Measurements from ENCODE around the gene IL1RAPL1.

The IL1RAPL1 gene

DNA sequence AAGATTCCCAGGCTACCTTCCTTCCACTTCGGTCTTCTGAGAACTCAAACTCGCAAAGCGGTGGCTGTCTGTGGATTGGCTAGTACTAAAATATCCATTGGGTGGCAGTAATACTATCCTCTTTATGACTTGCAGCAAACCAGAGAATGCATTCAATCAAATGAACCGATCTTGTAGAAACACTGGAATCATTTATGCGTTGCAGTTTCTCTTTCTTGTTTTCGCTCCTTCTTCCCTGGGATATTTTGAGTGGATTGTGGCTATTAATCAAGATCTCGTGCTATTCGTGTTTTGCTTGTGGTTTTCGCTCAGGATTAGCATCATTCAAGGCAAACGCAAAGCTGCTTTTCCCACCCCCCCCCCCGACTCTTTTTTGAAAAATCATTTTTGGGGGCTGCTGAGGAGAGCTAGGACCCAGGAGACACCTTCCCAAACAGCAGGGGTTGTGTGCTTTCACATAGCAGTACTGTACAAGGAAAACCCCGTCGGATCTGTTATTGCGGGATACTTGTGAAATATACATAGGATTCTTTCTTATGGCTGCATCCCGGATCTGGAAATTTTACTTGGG is at the start of gene IL1RAPL1:
TSS of gene IL1RAPL1 (plus strand) at position 466 of the 571 bp plus-strand sequence.
- peak; percentile 54 for DNase-seq

DNA sequence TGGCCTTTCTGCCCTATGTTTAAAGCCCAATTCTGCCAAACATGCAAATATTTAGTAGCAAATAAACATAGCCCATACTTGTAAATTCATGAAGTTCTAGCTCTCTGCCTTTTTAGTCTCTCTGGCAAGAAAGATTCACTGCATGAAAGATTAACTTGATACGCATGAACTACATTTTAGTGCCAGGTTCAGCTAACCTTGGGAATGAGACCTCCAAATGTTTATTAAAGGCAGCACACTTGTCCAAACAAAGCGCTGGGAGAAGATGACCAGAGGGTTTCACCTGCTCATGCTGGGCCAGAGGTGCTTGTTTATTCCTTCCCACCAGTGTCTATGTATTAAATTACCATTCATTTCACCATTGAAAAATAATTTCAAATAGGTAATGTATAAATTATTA is 44.5 kb upstream of the IL1RAPL1 start:
- DNase-seq, result no peak

DNA sequence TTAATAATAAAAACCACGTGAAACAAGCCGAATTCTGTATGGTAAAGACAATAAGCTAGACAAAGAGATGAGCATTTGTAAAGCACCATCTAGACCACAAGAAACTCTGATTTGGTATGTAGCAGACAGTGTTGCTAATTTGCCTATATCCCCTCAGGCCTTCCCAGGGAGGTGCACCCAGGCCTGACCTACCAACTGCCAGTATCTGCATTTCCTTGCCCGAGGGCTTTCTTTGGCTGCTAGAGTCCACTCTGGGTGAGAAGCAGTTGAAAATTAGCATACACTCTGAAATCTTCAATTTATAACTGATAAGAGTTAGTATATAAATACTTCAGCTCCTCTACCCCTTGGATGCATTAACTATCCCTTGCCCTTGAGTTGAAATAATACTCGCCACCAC is 37.4 kb upstream of the IL1RAPL1 start:
- DNase-seq, result no peak

DNA sequence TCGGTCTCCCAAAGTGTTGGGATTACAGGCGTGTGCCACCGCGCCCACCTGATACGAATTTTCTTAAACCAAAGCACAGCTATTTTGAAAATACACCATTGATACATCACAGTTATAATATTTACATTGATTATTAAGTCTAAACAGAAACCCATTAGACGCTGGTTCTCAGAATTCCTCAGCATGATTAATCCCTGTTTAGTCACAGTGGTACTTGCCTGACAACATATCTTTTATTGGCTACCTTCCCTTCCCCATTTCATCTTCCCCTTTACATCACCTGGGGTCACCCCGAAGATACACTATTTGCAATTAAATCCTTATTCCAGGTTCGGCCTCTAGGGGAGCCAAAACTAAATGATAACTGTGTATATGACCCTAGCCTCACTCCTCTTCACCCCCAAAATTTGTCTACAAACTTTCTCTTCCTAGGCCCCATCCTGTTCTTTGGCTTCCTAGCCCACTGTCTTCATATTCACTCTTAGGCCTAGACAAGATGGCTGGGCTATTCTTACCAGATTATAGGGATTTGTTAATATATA is 36.8 kb upstream of the IL1RAPL1 start:
- no peak for DNase-seq

DNA sequence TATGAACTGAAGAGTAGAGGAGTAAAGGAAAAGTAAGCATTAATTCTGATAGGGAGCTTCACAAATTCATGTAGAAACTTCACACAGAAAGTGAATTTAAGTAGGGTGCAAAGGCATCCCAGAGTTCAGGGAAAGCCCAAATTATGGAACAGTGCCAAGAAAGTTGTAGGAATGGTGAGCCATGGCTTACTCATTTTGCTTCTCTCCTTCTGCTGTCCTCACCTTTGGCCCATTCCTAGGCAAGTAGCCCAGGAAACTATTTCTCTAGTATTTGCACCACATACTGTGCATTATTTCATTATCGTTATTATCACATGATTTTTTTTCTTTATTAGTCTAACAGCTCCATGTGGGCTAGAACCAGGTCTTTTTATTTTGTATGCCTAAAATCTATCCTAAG is 34.9 kb upstream of the IL1RAPL1 start:
- no peak for DNase-seq

DNA sequence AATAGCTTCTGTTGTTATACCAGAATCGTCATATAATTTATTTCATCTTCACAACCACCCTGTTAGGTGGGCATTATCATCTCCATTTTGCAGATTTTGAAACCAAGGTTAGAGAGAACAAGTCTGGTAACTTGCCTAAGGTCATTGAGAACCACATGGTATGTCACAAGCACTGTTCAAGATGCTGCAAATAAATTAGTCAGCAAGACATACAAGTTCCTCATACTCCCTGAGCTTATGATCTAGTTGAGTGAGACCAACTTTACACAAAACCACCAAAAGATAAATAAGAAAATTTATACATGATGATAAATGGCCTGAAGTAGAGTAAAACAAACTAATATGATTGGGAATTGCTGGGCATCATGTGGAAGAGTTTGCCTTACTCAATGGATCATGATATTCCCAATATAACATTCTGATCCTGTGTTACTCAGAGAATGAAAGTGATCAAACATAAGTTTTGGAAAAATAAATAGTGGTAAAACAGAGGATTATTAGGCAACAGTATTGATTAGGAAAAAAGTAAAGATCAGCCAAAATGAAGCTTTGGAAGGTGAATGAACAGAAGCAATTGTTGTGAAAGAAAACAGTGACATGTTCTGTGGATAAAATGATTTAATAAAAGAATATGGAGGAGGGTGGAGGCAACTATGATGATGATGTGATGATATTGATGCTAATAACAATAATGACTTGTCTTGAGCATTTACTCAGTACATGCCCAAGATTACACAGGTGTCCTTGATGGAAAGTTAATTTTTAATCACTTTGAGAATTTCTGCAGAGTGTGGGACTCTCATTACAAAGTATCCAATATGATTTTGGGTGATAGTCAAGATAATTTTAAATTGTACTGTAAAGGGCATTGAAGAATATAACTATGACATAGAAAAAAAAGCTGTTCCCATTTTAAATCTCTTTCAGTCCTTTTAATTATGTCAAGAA is 34.1 kb upstream of the IL1RAPL1 start:
- DNase-seq, result no peak

DNA sequence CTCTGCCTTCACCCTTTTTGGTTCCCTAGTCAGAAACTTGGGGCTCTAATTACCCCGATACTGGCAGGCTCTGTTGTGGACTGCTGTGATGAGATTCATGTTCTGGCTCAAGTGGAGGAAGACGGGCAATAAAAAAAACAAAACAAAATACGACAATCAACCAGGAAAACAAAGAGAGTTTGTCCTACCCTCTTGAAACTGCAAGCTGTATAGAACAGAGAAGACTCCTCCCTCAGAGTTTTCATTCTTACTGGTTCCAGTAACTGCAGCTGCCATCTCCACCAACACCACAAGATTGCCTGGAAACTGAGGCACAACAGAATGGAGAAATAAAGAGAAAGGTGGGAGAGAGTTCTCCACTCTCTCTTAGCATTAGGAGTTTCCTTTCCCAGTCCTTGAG is 11.1 kb upstream of the IL1RAPL1 start:
- DNase-seq, result no peak

DNA sequence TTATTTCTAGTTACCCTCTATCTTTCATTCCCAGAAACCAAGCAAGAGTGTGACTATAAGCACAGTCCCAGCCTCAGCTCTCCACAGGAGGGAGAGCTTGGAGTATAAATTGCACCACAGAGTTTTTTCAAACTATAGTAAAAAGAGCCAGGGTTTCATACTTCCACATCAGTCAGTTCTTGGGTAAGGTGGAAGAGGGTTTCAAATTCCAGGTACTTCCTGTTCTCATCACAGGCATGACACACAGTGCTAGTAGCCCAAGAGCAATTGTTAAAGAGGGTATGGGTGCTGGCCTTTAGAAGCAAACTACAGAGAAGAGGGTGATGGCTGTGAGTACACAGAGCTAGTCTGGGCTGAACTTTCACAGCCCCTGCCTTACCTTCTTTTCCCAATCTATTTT is 5.7 kb upstream of the IL1RAPL1 start:
- DNase-seq, result no peak

DNA sequence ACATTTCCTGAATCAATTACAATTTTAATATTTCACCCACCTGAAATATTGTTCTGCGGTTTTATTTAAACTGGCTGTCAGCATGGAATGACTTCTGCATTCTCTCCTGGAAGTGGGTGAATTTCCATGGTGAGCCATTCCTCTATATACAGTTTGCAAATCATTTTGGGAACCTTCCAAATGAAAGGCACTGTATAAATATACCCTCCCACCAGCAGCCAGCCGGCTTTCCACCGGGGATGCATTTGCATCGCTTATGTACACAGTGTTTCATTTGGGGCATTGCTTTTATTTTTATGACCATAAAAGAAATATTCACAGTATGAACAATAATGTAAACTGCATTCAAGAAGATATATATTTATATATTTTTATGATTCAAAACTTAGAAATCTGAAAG is 4.7 kb upstream of the IL1RAPL1 start:
- DNase-seq, result no peak

DNA sequence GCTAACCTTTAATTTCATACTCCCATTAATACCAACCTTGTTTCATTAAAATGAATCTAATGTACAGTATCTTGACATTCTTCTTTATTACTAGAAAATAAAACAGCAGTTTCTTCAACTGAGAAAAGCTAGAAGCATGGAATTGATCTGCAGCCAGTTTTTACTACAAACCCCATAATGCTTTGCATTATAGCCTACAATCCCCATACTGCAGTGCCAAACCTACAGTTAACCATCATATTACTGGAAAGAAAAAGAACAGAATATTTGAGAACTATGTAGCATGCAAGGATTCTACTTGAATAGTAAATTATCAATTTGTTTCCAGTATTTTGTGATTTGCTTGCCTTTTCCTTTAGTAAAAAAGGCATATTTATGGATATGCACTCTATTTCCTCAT is 3.2 kb upstream of the IL1RAPL1 start:
- DNase-seq, result no peak

DNA sequence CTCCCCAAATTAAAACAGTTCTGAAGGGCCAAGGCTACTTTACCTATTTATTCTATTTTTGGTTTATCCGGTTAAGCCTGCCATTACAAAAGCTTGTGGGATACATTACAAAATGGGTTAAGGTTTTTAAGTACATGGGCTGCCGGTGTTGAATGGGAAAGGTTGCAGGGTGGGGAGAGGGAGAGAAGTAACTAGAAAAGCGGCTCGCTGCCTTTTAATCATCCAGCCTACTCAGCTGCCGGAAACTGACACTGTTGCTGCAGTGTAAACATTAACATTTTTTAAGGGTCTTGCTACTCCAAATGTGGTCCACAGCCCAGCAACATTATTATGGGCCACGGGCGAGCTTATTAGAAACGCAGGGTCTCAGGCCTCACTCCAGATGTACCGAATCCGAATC is 1.5 kb upstream of the IL1RAPL1 start:
- DNase-seq, result no peak

DNA sequence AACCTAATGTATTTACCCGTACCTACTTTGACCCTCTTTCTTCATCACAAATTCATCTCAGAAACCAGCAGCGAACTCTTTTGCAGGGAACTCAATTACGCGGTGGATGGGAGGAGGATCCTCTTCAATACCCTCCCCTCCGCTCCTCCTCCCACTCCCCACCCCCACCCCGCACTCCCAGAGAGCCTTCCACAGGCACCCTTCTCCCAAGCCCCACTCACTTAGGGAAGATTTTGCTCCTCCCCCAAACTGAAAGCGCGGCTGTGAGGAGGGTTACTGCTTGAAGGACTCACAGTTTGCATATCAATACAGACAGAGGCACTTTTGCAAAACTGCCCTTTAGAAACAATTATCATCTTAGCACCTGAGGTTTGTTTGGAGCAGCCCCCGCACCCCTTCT is 960 bp upstream of the IL1RAPL1 start:
- peak; percentile 43 for DNase-seq

DNA sequence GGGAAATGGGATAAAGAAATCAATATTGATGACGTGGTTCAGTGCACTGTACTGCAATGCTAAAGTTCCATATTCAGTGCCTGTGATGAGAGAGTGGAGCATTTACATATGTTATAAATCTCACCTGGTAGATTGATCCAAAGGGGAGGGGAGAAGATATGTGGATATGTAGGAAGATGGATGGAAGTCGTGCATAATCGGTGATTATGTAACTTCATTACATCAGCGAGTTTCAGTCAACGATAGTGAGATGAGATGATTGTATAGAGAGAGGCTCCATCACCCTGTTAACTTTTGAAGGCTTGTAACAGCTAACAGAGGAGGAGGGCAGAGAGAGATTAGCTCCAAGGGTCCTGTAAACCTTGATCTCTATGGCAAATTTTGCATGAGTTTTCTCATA is 1.8 kb downstream of the IL1RAPL1 start:
- no peak for DNase-seq

DNA sequence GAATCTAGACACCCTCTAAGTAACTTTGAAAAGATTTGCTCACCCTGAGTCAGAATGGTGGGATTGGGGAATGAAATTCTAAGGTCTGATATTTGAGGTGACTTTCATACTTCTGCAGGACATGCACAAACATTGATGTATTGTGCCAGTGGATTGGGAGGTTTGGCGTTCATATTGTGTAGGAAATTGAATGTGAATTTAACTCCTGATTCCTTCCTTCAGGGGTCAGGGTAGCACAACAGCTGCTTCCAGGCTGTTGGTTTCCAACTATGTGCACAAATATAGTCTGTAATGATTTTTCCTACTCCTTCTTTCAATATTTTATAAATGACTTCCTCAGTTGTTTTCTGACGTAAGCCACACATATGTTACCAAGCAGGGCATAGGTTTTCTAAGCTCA is 3.1 kb downstream of the IL1RAPL1 start:
- DNase-seq, result no peak

DNA sequence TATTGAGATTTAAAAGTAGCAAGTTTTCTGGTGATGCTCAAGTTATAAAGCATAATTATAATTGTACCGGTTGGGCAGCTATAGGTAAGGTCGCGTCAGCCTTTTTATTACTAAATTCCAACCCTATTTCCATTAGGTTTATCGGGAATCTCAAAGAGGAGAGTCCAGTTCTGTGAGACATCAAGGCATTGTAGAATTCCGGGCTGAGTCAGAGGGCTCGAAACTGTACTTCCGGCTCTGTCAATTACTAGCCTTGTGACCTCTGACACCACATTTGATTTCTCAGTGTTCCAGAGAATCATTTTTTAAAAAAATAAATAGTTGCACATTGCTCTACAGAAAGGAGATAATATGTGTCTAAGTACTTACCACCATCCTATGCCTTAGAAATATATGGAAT is 4.3 kb downstream of the IL1RAPL1 start:
- DNase-seq, result no peak

DNA sequence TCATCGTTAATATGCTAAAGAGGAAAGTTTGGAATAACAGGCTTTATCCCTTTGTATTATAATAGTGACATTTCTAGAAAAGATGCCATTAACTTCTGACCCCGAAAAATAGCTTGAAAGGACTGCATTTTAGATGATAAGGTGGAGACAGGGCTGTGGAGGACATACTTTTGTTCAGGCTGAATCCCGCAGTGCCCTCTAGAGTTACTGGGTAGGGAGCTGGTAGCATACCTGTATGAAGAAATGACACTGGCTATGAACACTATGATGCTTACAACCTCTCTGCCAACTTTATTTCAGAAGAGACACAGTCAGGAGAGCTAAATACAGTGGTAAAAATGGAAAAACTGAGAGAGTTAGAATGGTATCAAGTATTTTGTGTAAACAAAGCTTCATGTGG is 8.1 kb downstream of the IL1RAPL1 start:
- DNase-seq, result no peak

DNA sequence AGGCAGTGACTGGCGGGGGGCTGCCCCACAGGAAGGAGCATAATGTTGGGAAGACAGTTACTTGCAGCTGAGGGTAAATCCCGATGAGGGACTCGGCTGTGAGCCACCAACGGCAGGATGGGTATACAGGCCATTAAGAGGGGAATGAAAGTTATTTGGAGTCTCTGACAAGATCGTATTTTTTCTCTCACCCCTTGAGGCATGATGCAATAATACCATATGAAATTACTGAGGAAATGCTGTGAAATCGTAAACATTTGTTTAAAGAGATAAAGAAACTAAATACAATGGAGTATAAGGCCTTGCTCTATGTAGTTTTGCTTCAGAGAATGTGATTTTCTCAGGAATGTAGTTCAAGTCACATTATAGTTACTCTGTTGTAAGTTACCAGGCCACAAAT is 12.7 kb downstream of the IL1RAPL1 start:
- DNase-seq, result no peak

DNA sequence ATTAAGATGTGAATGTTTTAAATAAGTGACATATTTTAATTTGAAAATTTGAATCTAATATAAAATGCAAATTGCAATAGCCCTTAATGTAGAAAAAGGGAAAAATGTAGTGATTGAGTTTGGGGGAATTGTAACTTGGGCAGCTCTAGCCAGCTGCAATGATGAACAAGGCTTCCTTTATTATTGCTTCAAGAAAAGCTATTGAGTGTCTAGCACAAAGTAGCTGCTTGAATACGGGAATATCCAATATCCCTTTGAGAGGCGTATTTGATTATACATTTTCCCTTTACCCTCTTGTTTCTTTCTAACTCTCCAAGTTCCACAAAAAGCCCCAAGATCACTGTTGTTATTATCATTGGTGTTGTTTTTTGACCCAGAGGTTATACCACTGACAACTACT is 21.8 kb downstream of the IL1RAPL1 start:
- no peak for DNase-seq

DNA sequence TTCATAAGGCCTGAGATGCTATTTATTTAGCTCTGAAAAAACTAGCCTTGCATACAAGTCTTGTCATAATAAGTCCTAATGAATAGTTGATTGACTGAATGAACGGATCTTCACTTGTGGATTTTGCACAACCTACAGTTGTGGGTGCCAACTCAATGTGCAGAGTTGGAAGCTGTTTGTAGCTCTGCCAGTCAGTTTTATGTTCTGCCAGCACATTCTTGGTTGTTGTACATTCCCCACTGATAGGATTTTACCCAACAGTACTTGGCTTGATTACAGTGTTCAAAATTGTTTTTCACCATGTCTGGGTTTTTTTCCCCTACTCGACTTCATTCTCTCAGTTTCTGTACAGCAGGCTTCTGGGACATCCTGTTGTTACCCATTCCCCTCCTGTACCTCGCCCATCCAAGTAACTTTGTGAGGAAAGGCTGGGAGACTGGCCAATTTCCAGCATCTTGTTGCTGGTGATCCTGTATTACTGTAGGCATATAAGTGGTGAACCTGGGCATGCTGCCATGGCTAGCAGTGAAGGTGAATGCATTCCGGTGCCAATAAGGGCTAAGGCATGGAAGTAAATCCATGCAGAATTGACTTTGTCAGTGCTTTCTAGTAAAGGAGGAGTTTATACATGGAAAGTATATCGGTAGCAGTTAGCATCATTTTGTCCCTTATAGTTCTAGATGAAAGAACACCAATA is 22.8 kb downstream of the IL1RAPL1 start:
- no peak for DNase-seq

DNA sequence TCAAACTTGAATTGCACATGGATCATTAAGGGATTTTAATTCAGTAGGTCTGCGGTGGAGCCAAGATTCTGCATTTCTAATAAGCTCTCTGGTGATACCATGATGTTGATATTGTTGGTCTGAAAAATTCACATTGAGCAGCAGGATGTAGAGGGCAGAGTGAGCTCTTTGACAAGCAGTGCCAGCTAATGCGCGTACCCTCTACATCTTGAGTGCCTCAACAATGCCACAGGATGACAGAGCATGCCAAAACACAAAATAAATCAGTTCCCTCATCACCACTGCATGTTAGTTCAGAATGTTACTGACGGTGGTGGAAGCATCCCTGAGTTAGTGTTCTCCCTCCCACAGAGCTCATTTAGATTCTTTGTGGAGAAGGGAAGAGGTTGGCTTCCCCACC is 23.5 kb downstream of the IL1RAPL1 start:
- DNase-seq, result no peak

DNA sequence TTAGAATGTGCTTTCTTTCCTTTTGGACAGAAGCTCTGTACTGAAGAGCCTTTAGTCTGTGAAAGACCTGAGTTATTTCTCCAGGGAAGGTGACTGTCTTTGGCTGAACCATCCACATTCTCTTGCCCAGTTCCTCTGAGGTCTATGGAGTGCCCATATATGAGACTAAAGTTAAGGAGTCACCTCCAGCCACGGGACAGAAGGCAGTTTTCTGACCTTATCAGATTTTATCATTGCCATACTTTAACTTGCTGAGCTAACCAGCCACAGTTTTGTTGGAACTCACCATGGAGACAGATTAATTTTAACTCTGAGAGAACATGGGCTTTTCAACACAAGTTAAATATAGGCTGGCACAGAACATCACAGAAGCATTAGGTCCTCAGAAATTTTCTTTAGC is 26.3 kb downstream of the IL1RAPL1 start:
- DNase-seq, result no peak

DNA sequence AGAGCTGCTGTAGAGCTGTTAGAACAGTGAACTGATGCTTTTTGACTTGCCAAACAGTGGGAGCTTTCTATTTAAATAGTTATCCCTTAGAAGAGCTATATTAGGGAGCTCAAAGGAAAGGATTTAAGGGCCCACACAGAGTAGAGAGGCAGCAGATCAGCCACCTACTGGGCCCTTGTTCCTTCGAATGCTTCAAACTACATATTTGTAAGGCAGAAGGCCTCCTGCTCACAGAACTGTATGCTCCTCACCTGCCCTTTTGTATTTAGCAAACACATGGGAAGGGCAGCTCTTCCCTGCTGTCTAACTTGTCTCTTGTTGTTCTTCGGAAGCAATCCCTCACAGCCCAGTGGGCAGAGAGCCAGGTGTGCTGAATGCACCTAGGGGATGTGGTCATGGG is 38.0 kb downstream of the IL1RAPL1 start:
- no peak for DNase-seq

DNA sequence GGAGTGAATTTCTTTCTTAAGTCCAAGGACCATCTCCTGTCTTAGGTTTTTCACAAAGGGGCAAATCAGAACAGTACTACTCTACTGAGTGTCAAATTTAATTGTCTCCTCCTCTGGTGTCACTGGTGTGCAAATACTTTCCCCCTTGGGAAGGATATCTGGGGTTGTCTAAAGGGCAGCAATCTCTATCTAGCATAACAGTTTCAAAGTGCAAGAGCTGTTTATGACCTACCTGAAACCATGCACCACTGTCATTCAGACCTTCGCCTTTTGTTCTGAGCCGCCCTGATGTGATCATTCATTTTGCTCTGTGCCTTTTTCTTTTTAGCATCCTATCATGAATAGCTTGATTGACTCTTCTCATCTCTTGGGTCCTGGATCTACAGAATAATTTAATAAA is 39.3 kb downstream of the IL1RAPL1 start:
- DNase-seq, result no peak

DNA sequence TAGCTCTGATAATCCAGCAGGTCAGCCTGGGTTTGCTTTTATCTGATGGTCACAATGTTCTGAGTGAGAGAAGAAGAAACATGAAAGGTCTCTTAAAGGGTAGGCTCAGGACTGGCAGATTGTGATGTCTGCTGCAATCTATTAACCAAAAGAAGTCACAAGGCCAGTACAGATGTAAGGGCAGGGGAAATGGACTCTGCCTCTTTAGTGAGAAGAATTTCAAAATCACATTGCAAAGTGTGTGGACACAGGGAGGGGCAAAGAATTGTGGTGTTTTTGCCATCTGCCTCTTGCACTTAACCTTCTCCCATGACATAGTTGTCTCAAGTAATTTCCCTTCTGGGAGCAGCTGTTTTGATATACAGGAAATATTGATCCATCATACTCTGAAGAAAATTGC is 40.9 kb downstream of the IL1RAPL1 start:
- no peak for DNase-seq
